GM19455 (cell line): ENCODE data around the gene NMT1.

Source experiments
- ATAC-seq: cut with Tn5 transposase; IDR thresholded peaks from one replicate; pipeline ENCODE4 v1.9.1; 2021; ENCODE audit not compliant: unreplicated experiment

Gene NMT1

GRCh38 chr17:45077643-45078042 is 16.5 kb downstream of the NMT1 start:
- no peak for ATAC-seq

- no peak for ATAC-seq
Measured at GRCh38 chr17:45081047-45081703, 20.1 kb downstream of the NMT1 start.

GRCh38 chr17:45086391-45086790 is 25.3 kb downstream of the NMT1 start:
- no peak for ATAC-seq

GRCh38 chr17:45086865-45087503 is 25.9 kb downstream of the NMT1 start:
- ATAC-seq: no peak

- ATAC-seq: no peak
Measured at GRCh38 chr17:45087504-45087975, 26.4 kb downstream of the NMT1 start.

- ATAC-seq: no peak
Measured at GRCh38 chr17:45087978-45088377, 26.9 kb downstream of the NMT1 start.

GRCh38 chr17:45088741-45089140 is 27.6 kb downstream of the NMT1 start:
- ATAC-seq: no peak

GRCh38 chr17:45090711-45091110 is 29.6 kb downstream of the NMT1 start:
- ATAC-seq: no peak

- ATAC-seq: no peak
Measured at GRCh38 chr17:45091778-45092425, 30.8 kb downstream of the NMT1 start.

- no peak for ATAC-seq
Measured at GRCh38 chr17:45092911-45093430, 31.9 kb downstream of the NMT1 start.

- ATAC-seq: no peak
Measured at GRCh38 chr17:45093444-45094110, 32.5 kb downstream of the NMT1 start.

GRCh38 chr17:45096141-45096540 is 35.0 kb downstream of the NMT1 start:
- no peak for ATAC-seq

- ATAC-seq: no peak
Measured at GRCh38 chr17:45096926-45097325, 35.8 kb downstream of the NMT1 start.

- ATAC-seq: no peak
Measured at GRCh38 chr17:45098081-45098868, 37.2 kb downstream of the NMT1 start.

- ATAC-seq: no peak
Measured at GRCh38 chr17:45098869-45099616, 37.9 kb downstream of the NMT1 start.

- no peak for ATAC-seq
Measured at GRCh38 chr17:45101546-45101882, 40.4 kb downstream of the NMT1 start.

GRCh38 chr17:45101883-45102811 is 41.0 kb downstream of the NMT1 start:
- ATAC-seq: no peak

- no peak for ATAC-seq
Measured at GRCh38 chr17:45102856-45103255, 41.7 kb downstream of the NMT1 start.

GRCh38 chr17:45103269-45103795 is 42.2 kb downstream of the NMT1 start:
- ATAC-seq: no peak
